HG03159 (cell line): ENCODE results near the gene RAB31.

Experiments
- ATAC-seq: cut with Tn5 transposase; IDR thresholded peaks from one replicate; pipeline ENCODE4 v1.9.1; 2021; ENCODE audit warnings: mild to moderate bottlenecking, moderate library complexity; ENCODE audit not compliant: unreplicated experiment

RAB31 gene

GRCh38 chr18:9858642-9859041 lies 150.5 kb downstream of the RAB31 start:
- ATAC-seq, result no peak

GRCh38 chr18:9859232-9859631 lies 151.1 kb downstream of the RAB31 start:
- ATAC-seq, result no peak

GRCh38 chr18:9860682-9861081 lies 152.6 kb downstream of the RAB31 start:
- ATAC-seq, result no peak

GRCh38 chr18:9861157-9861556 lies 153.1 kb downstream of the RAB31 start:
- peak; percentile 87 for ATAC-seq

- peak; percentile 48 for ATAC-seq
Measured at GRCh38 chr18:9861933-9862332, 153.8 kb downstream of the RAB31 start.

- ATAC-seq, result no peak
Measured at GRCh38 chr18:9862686-9863085, 154.6 kb downstream of the RAB31 start.

GRCh38 chr18:9863282-9863681 lies 155.2 kb downstream of the RAB31 start:
- no peak for ATAC-seq

GRCh38 chr18:9865764-9866490 lies 157.8 kb downstream of the RAB31 start:
- no peak for ATAC-seq

GRCh38 chr18:9866627-9867026 lies 158.5 kb downstream of the RAB31 start:
- ATAC-seq, result no peak

- ATAC-seq, result no peak
Measured at GRCh38 chr18:9867071-9867594, 159.0 kb downstream of the RAB31 start.

- ATAC-seq, result no peak
Measured at GRCh38 chr18:9868857-9869714, 161.0 kb downstream of the RAB31 start.

- ATAC-seq, result peak; percentile 76
Measured at GRCh38 chr18:9869715-9870430, 161.8 kb downstream of the RAB31 start.

GRCh38 chr18:9870431-9871008 lies 162.4 kb downstream of the RAB31 start:
- ATAC-seq, result peak; percentile 15

GRCh38 chr18:9871244-9871746 lies 163.2 kb downstream of the RAB31 start:
- no peak for ATAC-seq

- no peak for ATAC-seq
Measured at GRCh38 chr18:9872823-9873222, 164.7 kb downstream of the RAB31 start.

- ATAC-seq, result no peak
Measured at GRCh38 chr18:9874728-9875127, 166.6 kb downstream of the RAB31 start.

- no peak for ATAC-seq
Measured at GRCh38 chr18:9876212-9876866, 168.2 kb downstream of the RAB31 start.

- ATAC-seq, result no peak
Measured at GRCh38 chr18:9876867-9877654, 169.0 kb downstream of the RAB31 start.

GRCh38 chr18:9877655-9878014 lies 169.5 kb downstream of the RAB31 start:
- no peak for ATAC-seq
